Endothelial cell of umbilical vein (primary cell): ENCODE results near the gene SPSB3. TPM values are rescaled to one million over a fixed set of nuclear protein-coding genes. Genes with fewer than 3 reads are reported as not detected.

ENCODE experiments used
- BruUV-seq: library from RNA; stranded (reverse); fragments of 400-500 nt; replicated peaks from 2 replicates; lab custom pipeline; 2021; lab: Mats Ljungman, UMichigan
- CTCF ChIA-PET: fragments of 300-600, 350-600 bp; sonication (Branson Sonifier 250); formaldehyde crosslinking; loops from one replicate; lab custom pipeline; 2021; ENCODE audit warnings: antibody characterized with exemption, inconsistent platforms; lab: Charles Lee
- POLR2A ChIA-PET: fragments of 300-600, 350-600 bp; sonication (Branson Sonifier 250); formaldehyde crosslinking; loops from one replicate; lab custom pipeline; 2021; ENCODE audit warnings: antibody characterized with exemption, inconsistent platforms; lab: Charles Lee
- DNase-seq: peaks from one replicate; pipeline ENCODE4 v3.0.0-alpha.2; 2011; ENCODE audit warnings: low read depth, low spot score
- FAIRE-seq: peaks from 2 replicates; lab custom pipeline; 2011; peaks lifted over from hg19 to GRCh38; lab: Jason Lieb, UNC
- H2AFZ ChIP-seq: 2 replicates; pipeline ENCODE4 v1.6.0; 2012; ENCODE audit warnings: low read depth, low read length, control low read depth, inconsistent platforms
- H3K27ac ChIP-seq: 2 replicates; pipeline ENCODE4 v1.5.1; 2011; ENCODE audit warnings: low read depth, mild to moderate bottlenecking, control low read depth, low read length, moderate library complexity; ENCODE audit not compliant: insufficient read depth
- H3K27me3 ChIP-seq, 2 experiments: 2 replicates each; pipeline versions ENCODE4 v1.6.0 to v1.6.1; 2011; ENCODE audit warnings: low read length in 2 of 2, mixed read lengths in 1 of 2; ENCODE audit not compliant: control insufficient read depth in 2 of 2, insufficient read depth in 2 of 2
- H3K36me3 ChIP-seq, 2 experiments: 2 replicates in 1 of 2; 3 replicates in 1 of 2; pipeline ENCODE4 v1.5.1; 2011; ENCODE audit warnings: low read length in 2 of 2, mild to moderate bottlenecking in 1 of 2, moderate library complexity in 1 of 2; ENCODE audit not compliant: control insufficient read depth in 2 of 2, insufficient read depth in 2 of 2; ENCODE audit errors: extremely low read depth in 1 of 2
- H3K4me1 ChIP-seq: 3 replicates; pipeline ENCODE4 v1.5.1; 2011; ENCODE audit warnings: mild to moderate bottlenecking, low read length; ENCODE audit not compliant: control insufficient read depth, insufficient read depth; ENCODE audit errors: extremely low read depth
- H3K4me2 ChIP-seq: 2 replicates; pipeline ENCODE4 v1.6.1; 2011; ENCODE audit warnings: low read length, control low read depth, mixed read lengths; ENCODE audit not compliant: insufficient read depth
- H3K4me3 ChIP-seq, 3 experiments: fragments of 200-600 bp in 1 of 3; sonication (generic), shearing (Covaris generic) in 1 of 3; replicated peaks in 1 of 3; 2 replicates each; pipeline ENCODE4 v1.5.1; 2011 to 2016; ENCODE audit warnings: control low read depth in 3 of 3, low read length in 3 of 3, mild to moderate bottlenecking in 2 of 3, inconsistent platforms in 1 of 3, low read depth in 1 of 3, moderate library complexity in 1 of 3; ENCODE audit not compliant: insufficient read depth in 1 of 3
- H3K79me2 ChIP-seq: 2 replicates; pipeline ENCODE4 v1.6.0; 2012; ENCODE audit warnings: low read length, inconsistent platforms; ENCODE audit not compliant: control insufficient read depth, insufficient read depth
- H3K9ac ChIP-seq: replicated peaks from 2 replicates; pipeline ENCODE3; 2011; ENCODE audit warnings: low read length, control low read depth; ENCODE audit not compliant: insufficient read depth; ENCODE audit errors: extremely low read depth
- H3K9me1 ChIP-seq: replicated peaks from 3 replicates; pipeline ENCODE4 v1.6.0; 2011; ENCODE audit warnings: mild to moderate bottlenecking, low read length; ENCODE audit not compliant: control insufficient read depth, insufficient read depth; ENCODE audit errors: extremely low read depth
- H3K9me3 ChIP-seq: replicated peaks from 2 replicates; pipeline ENCODE4 v1.5.1; 2012; ENCODE audit warnings: low read length, inconsistent platforms; ENCODE audit not compliant: control insufficient read depth, insufficient read depth
- H4K20me1 ChIP-seq: replicated peaks from 2 replicates; pipeline ENCODE3; 2011; ENCODE audit warnings: mild to moderate bottlenecking, low read length; ENCODE audit not compliant: control insufficient read depth, insufficient read depth; ENCODE audit errors: extremely low read depth
- EZH2 ChIP-seq: IDR thresholded peaks from 2 replicates; pipeline ENCODE4 v1.6.1; 2012; ENCODE audit warnings: borderline replicate concordance, low read depth, mild to moderate bottlenecking, moderate library complexity, low read length, inconsistent platforms; ENCODE audit not compliant: severe bottlenecking
- FOS ChIP-seq: IDR thresholded peaks from 2 replicates; pipeline ENCODE4 v1.6.1; 2011; ENCODE audit warnings: mild to moderate bottlenecking, low read length, moderate library complexity, borderline replicate concordance; ENCODE audit not compliant: insufficient read depth
- GATA2 ChIP-seq: IDR thresholded peaks from 2 replicates; pipeline ENCODE4 v1.7.0; 2011; ENCODE audit warnings: low read depth, mild to moderate bottlenecking, moderate library complexity, mixed read lengths, low read length; ENCODE audit not compliant: insufficient read length, insufficient read depth
- JUN ChIP-seq: IDR thresholded peaks from 2 replicates; pipeline ENCODE4 v1.6.1; 2011; ENCODE audit warnings: borderline replicate concordance, low read depth; ENCODE audit not compliant: insufficient read length, insufficient read depth
- MYC ChIP-seq: IDR thresholded peaks from one replicate; pipeline ENCODE4 v1.6.1; 2011; ENCODE audit warnings: mild to moderate bottlenecking, low read depth, low read length
- POLR2A ChIP-seq: IDR thresholded peaks from 2 replicates; pipeline ENCODE4 v1.6.1; 2012; ENCODE audit warnings: low read depth, mild to moderate bottlenecking, control low read depth, low read length
- POLR2AphosphoS5 ChIP-seq: IDR thresholded peaks from 2 replicates; pipeline ENCODE4 v1.6.1; 2012; ENCODE audit warnings: low read depth, mild to moderate bottlenecking, control low read depth, low read length, moderate library complexity; ENCODE audit not compliant: insufficient read depth
- dilution Hi-C: fragments of 300-500 bp; cut with MboI; formaldehyde crosslinking; loops from one replicate; pipeline ENCODE4 v1.15.0; 2019; ENCODE audit warnings: low sequenced_read_pairs; ENCODE audit not compliant: extremely low pct_ligation_motif_present
- intact Hi-C: fragments of 100-400 bp; cut with micrococcal nuclease; formaldehyde crosslinking; loops from one replicate; pipeline ENCODE4 v1.10.0; 2022
- polyA plus RNA-seq, 4 experiments: library from polyadenylated mRNA; depleted of rRNA in 3 of 4; stranded (reverse) in 3 of 4; unstranded in 1 of 4; fragments of >200 nt; gene quantifications; 2 replicates each; pipeline versions ENCODE4 v1.2.1 to v1.2.3, GENCODE V29; 2011 to 2012; ENCODE audit warnings: missing spikeins in 1 of 4
- total RNA-seq: library from RNA; stranded (reverse); gene quantifications from 2 replicates; pipeline ENCODE4 v1.2.3, GENCODE V29; 2021
- TF ChIP-seq, protein P1 (sequence below), 2 donors: IDR thresholded peaks; 1 replicate in 1 of 2; 2 replicates in 1 of 2; pipeline ENCODE4 v1.5.1; 2011; ENCODE audit warnings: low read length in 2 of 2, mild to moderate bottlenecking in 2 of 2, moderate library complexity in 2 of 2, control low read depth in 1 of 2, inconsistent platforms in 1 of 2, low read depth in 1 of 2; ENCODE audit not compliant: insufficient read depth in 1 of 2; ENCODE audit errors: extremely low read depth in 1 of 2
- TF ChIP-seq, protein P2 (sequence below): IDR thresholded peaks from 2 replicates; pipeline ENCODE4 v1.6.1; 2011; ENCODE audit not compliant: insufficient read depth, insufficient read length

The SPSB3 gene
- total and polyA plus RNA-seq, 2 donors (not counting 3 experiments of a cell fraction or from before 2014, with no cell fraction given) = 39.0 to 86.2 TPM

DNA sequence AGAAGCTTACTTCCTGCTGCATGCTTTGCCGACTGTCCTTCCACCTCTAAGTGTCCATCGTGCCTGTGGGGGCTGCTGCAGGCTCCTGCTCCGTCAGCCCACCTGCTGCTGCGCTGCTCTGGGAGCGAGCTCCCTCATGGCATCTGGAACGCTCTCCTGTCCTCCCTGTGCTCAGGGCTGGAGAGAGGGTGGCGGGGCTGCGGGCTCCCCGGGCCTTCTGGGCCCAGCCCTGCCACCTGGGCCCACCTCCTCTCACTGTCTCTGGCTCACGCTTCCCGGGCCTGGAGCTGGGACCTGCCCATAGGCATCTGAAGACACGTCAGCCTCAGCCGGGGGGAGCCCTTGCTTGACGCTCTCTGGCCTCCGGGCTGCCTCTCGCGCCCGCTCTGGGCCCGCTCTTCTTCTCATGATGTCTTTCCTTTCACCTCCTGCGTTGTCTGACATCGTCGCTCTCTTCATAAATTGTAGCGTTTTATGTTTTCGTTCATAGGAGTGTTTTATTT, 38.0 kb downstream of the SPSB3 start:
- ChIA-PET CTCF (interaction anchor here (1.4 kb wide), 1 partner anchor 21 kb away, joined by 6 read pairs; no protein-coding TSS in a partner anchor), POLR2A (no interaction called here)
- Histone ChIP-seq H3K9me1 (no peaks in the 10 kb centered on the region), H3K4me2 (no peak overlapping the region), H3K79me2 (no peaks in the 10 kb centered on the region), H3K9me3 (no peaks in the 10 kb centered on the region), H2AFZ (no peak overlapping the region), H3K9ac (no peak overlapping the region), H3K4me3 (no peak overlapping the region), H3K27me3 (no peaks in the 10 kb centered on the region), H4K20me1 (no peaks in the 10 kb centered on the region), H3K27ac (no peak overlapping the region), H3K4me1 (no peaks in the 10 kb centered on the region), H3K36me3 (peaks cover 4 to 45% of the 10 kb centered on the region in 2 experiments)
- BruUV-seq = no TSS peak
- no peak for FAIRE-seq
- TF ChIP-seq POLR2A (no peak), POLR2AphosphoS5 (no peak), MYC (no peak), FOS (no peak), EZH2 (no peak), JUN (no peak), GATA2 (no peak)
- TF ChIP-seq, protein P1, sequence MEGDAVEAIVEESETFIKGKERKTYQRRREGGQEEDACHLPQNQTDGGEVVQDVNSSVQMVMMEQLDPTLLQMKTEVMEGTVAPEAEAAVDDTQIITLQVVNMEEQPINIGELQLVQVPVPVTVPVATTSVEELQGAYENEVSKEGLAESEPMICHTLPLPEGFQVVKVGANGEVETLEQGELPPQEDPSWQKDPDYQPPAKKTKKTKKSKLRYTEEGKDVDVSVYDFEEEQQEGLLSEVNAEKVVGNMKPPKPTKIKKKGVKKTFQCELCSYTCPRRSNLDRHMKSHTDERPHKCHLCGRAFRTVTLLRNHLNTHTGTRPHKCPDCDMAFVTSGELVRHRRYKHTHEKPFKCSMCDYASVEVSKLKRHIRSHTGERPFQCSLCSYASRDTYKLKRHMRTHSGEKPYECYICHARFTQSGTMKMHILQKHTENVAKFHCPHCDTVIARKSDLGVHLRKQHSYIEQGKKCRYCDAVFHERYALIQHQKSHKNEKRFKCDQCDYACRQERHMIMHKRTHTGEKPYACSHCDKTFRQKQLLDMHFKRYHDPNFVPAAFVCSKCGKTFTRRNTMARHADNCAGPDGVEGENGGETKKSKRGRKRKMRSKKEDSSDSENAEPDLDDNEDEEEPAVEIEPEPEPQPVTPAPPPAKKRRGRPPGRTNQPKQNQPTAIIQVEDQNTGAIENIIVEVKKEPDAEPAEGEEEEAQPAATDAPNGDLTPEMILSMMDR (IDR thresholded peaks at IDR 0.05; ENCODE audit: extremely low read depth in 1 of 2, insufficient read depth in 1 of 2, low read depth in 1 of 2, low read length in 2 of 2) = no peak
- TF ChIP-seq, protein P2, sequence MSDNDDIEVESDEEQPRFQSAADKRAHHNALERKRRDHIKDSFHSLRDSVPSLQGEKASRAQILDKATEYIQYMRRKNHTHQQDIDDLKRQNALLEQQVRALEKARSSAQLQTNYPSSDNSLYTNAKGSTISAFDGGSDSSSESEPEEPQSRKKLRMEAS = no peak
- dilution Hi-C loops = no loop called here
- intact Hi-C loops = no loop called here
- DNase-seq = no peak
